ENCODE results near the gene ABI1.

The ABI1 gene

GRCh38 chr10:26840938-26841732 is 19.6 kb downstream of the ABI1 start:
- no peaks in the 10 kb centered on the region for H3K9me3 ChIP-seq (ENCODE audit: control insufficient read depth, low read length)
- no peaks in the 10 kb centered on the region for H3K36me3 ChIP-seq (ENCODE audit: control insufficient read depth, insufficient read depth, low read length)
- no peak overlapping the region for H2AFZ ChIP-seq
- no peak overlapping the region for H3K27ac ChIP-seq
- no peak for TF ChIP-seq CTCF (IDR thresholded peaks at IDR 0.05)
- no peak overlapping the region for H3K9ac ChIP-seq
- no peaks in the 10 kb centered on the region for H3K27me3 ChIP-seq (ENCODE audit: control insufficient read depth, insufficient read depth, low read length)
- H3K4me1 ChIP-seq, result peaks cover 10% of the 10 kb centered on the region
- peaks cover 38% of the 10 kb centered on the region for H3K79me2 ChIP-seq
- H3K4me2 ChIP-seq (ENCODE audit: low read length), result no peak overlapping the region
- H3K4me3 ChIP-seq (ENCODE audit: low read depth, low read length), result no peak overlapping the region

GRCh38 chr10:26839966-26840627 is 20.7 kb downstream of the ABI1 start:
- Histone ChIP-seq H2AFZ (no peak overlapping the region), H3K4me1 (peaks cover 8% of the 10 kb centered on the region)
- TF ChIP-seq CTCF (IDR thresholded peaks at IDR 0.05), result no peak

DNA sequence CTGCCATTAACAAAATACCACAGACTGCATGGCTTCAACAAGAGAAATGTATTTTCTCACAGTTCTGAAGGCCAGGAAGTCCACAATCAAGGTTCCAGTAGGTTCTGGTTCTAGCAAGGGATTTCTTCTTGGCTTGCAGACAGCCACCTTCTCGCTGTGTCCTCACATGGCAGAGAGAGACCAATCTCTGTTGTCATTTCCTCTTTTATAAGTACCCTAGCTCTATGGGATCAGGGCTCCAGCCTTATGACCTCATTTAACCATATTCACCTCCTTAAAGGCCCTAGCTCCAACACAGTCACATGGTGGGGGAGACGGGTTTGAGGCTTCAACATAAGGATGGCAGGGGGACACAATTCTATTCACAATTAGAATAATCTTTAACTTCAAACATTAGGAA is 23.6 kb downstream of the ABI1 start:
- Histone ChIP-seq H3K79me2 (peaks cover 36% of the 10 kb centered on the region), H3K4me1 (no peaks in the 10 kb centered on the region), H3K27me3 (ENCODE audit: control insufficient read depth, insufficient read depth, low read length) (no peaks in the 10 kb centered on the region), H3K9me3 (ENCODE audit: control insufficient read depth, low read length) (no peaks in the 10 kb centered on the region), H3K27ac (no peak overlapping the region), H3K4me2 (ENCODE audit: low read length) (no peak overlapping the region), H2AFZ (no peak overlapping the region), H3K9ac (no peak overlapping the region), H3K36me3 (ENCODE audit: control insufficient read depth, insufficient read depth, low read length) (no peaks in the 10 kb centered on the region), H3K4me3 (ENCODE audit: low read depth, low read length) (no peak overlapping the region)
- TF ChIP-seq CTCF (IDR thresholded peaks at IDR 0.05), result no peak

More at GRCh38 chr10:26839966-26840627, 20.7 kb downstream of the ABI1 start:
- H3K4me3 ChIP-seq (ENCODE audit: low read depth, low read length), result no peak overlapping the region
- H3K9ac ChIP-seq, result no peak overlapping the region
- H3K9me3 ChIP-seq (ENCODE audit: control insufficient read depth, low read length), result no peaks in the 10 kb centered on the region
- no peaks in the 10 kb centered on the region for H3K36me3 ChIP-seq (ENCODE audit: control insufficient read depth, insufficient read depth, low read length)
- H3K79me2 ChIP-seq, result peaks cover 44% of the 10 kb centered on the region
- H3K27ac ChIP-seq, result no peak overlapping the region
- H3K27me3 ChIP-seq (ENCODE audit: control insufficient read depth, insufficient read depth, low read length), result no peaks in the 10 kb centered on the region
- H3K4me2 ChIP-seq (ENCODE audit: low read length), result no peak overlapping the region

DNA sequence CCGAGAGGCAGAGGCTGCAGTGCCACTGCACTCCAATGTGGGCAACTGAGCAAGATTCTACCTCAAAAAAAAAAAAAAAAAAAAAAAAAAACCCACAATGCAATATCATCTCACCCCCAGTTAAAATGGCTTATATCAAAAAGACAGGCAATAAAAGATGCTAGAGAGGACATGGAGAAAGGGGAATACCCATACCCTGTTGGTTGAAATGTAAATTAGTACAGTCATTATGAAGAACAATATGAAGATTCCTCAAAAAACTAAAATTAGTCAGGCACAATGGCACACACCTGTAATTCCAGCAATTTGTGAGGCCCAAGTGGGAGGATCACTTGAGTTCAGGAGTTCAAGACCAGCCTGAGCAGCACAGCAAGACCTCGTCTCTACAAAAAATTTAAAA is 25.7 kb downstream of the ABI1 start:
- Histone ChIP-seq H3K36me3 (ENCODE audit: control insufficient read depth, insufficient read depth, low read length) (no peaks in the 10 kb centered on the region), H3K4me3 (ENCODE audit: low read depth, low read length) (no peak overlapping the region), H3K27me3 (ENCODE audit: control insufficient read depth, insufficient read depth, low read length) (no peaks in the 10 kb centered on the region), H3K9me3 (ENCODE audit: control insufficient read depth, low read length) (no peaks in the 10 kb centered on the region), H3K4me1 (no peaks in the 10 kb centered on the region), H3K9ac (no peak overlapping the region), H2AFZ (no peak overlapping the region), H3K79me2 (peaks cover 41% of the 10 kb centered on the region), H3K4me2 (ENCODE audit: low read length) (no peak overlapping the region), H3K27ac (no peak overlapping the region)
- TF ChIP-seq CTCF (IDR thresholded peaks at IDR 0.05), result no peak

All from parathyroid adenoma (tissue), 2 donors.